IPS-15b (cell line): ENCODE results near the gene DUSP2.

Source experiments
- H3K27me3 ChIP-seq: one replicate; pipeline ENCODE4 v1.6.1; 2013; ENCODE audit warnings: low read length; ENCODE audit not compliant: control insufficient read depth, insufficient read depth
- H3K36me3 ChIP-seq: one replicate; pipeline ENCODE4 v1.6.1; 2013; ENCODE audit warnings: low read length; ENCODE audit not compliant: control insufficient read depth, insufficient read depth
- H3K4me1 ChIP-seq: one replicate; pipeline ENCODE4 v1.6.1; 2013; ENCODE audit warnings: mild to moderate bottlenecking, low read length; ENCODE audit not compliant: control insufficient read depth, insufficient read depth
- H3K4me3 ChIP-seq: one replicate; pipeline ENCODE4 v1.5.1; 2013; ENCODE audit warnings: low read depth, low read length
- H3K9ac ChIP-seq: one replicate; pipeline ENCODE4 v1.6.1; 2013; ENCODE audit warnings: low read depth, mild to moderate bottlenecking, low read length
- H3K9me3 ChIP-seq: one replicate; pipeline ENCODE4 v1.6.1; 2013; ENCODE audit warnings: mild to moderate bottlenecking, low read length; ENCODE audit not compliant: control insufficient read depth, insufficient read depth

The DUSP2 gene

GRCh38 chr2:96145036-96145847 is at the start of gene DUSP2:
TSS of gene DUSP2 (minus strand) at chr2:96145440. CDS start at chr2:96145354, 86 bp downstream.
- H3K4me1 ChIP-seq = peaks cover 13% of the 10 kb centered on the region
- peak within 1 kb of the TSS; percentile 52 for H3K4me3 ChIP-seq
- H3K9ac ChIP-seq = peak within 1 kb of the TSS; percentile 32
- H3K27me3 ChIP-seq = peaks cover 24% of the 10 kb centered on the region
- no peaks in the 10 kb centered on the region for H3K9me3 ChIP-seq
- H3K36me3 ChIP-seq = no peaks in the 10 kb centered on the region

GRCh38 chr2:96191937-96192670 is 46.9 kb upstream of the DUSP2 start:
- Histone ChIP-seq H3K9me3 (no peaks in the 10 kb centered on the region), H3K4me3 (no peak overlapping the region), H3K36me3 (peaks cover 33% of the 10 kb centered on the region), H3K27me3 (no peaks in the 10 kb centered on the region), H3K9ac (no peak overlapping the region), H3K4me1 (no peaks in the 10 kb centered on the region)

GRCh38 chr2:96188821-96189526 is 43.7 kb upstream of the DUSP2 start:
- Histone ChIP-seq H3K36me3 (peaks cover 46% of the 10 kb centered on the region), H3K4me1 (no peaks in the 10 kb centered on the region), H3K4me3 (no peak overlapping the region), H3K9ac (no peak overlapping the region), H3K9me3 (no peaks in the 10 kb centered on the region), H3K27me3 (no peaks in the 10 kb centered on the region)

GRCh38 chr2:96186562-96186961 is 41.3 kb upstream of the DUSP2 start:
- no peaks in the 10 kb centered on the region for H3K4me1 ChIP-seq
- H3K27me3 ChIP-seq = no peaks in the 10 kb centered on the region
- H3K4me3 ChIP-seq = no peak overlapping the region
- no peak overlapping the region for H3K9ac ChIP-seq
- H3K36me3 ChIP-seq = peaks cover 33% of the 10 kb centered on the region
- H3K9me3 ChIP-seq = no peaks in the 10 kb centered on the region

- H3K9ac ChIP-seq = no peak overlapping the region
- no peak overlapping the region for H3K4me3 ChIP-seq
- peaks cover 30% of the 10 kb centered on the region for H3K36me3 ChIP-seq
- no peaks in the 10 kb centered on the region for H3K27me3 ChIP-seq
- H3K9me3 ChIP-seq = no peaks in the 10 kb centered on the region
- H3K4me1 ChIP-seq = no peaks in the 10 kb centered on the region
Observed at GRCh38 chr2:96185516-96185915, 40.3 kb upstream of the DUSP2 start.

- peaks cover 29% of the 10 kb centered on the region for H3K36me3 ChIP-seq
- no peak overlapping the region for H3K9ac ChIP-seq
- H3K27me3 ChIP-seq = no peaks in the 10 kb centered on the region
- H3K9me3 ChIP-seq = no peaks in the 10 kb centered on the region
- no peak overlapping the region for H3K4me3 ChIP-seq
- no peaks in the 10 kb centered on the region for H3K4me1 ChIP-seq
Observed at GRCh38 chr2:96184989-96185388, 39.7 kb upstream of the DUSP2 start.

GRCh38 chr2:96184188-96184587 is 38.9 kb upstream of the DUSP2 start:
- Histone ChIP-seq H3K36me3 (peaks cover 28% of the 10 kb centered on the region), H3K27me3 (no peaks in the 10 kb centered on the region), H3K9me3 (no peaks in the 10 kb centered on the region), H3K9ac (no peak overlapping the region), H3K4me1 (no peaks in the 10 kb centered on the region), H3K4me3 (no peak overlapping the region)

GRCh38 chr2:96181529-96181928 is 36.3 kb upstream of the DUSP2 start:
- Histone ChIP-seq H3K4me1 (no peaks in the 10 kb centered on the region), H3K36me3 (peaks cover 15% of the 10 kb centered on the region), H3K9me3 (no peaks in the 10 kb centered on the region), H3K27me3 (no peaks in the 10 kb centered on the region), H3K4me3 (no peak overlapping the region), H3K9ac (no peak overlapping the region)

GRCh38 chr2:96180521-96180920 is 35.3 kb upstream of the DUSP2 start:
- Histone ChIP-seq H3K36me3 (peaks cover 5% of the 10 kb centered on the region), H3K4me1 (no peaks in the 10 kb centered on the region), H3K9me3 (no peaks in the 10 kb centered on the region), H3K4me3 (no peak overlapping the region), H3K9ac (no peak overlapping the region), H3K27me3 (no peaks in the 10 kb centered on the region)

- no peaks in the 10 kb centered on the region for H3K27me3 ChIP-seq
- no peak overlapping the region for H3K9ac ChIP-seq
- peaks cover 5% of the 10 kb centered on the region for H3K36me3 ChIP-seq
- H3K9me3 ChIP-seq = no peaks in the 10 kb centered on the region
- no peaks in the 10 kb centered on the region for H3K4me1 ChIP-seq
- no peak overlapping the region for H3K4me3 ChIP-seq
Observed at GRCh38 chr2:96180002-96180401, 34.8 kb upstream of the DUSP2 start.

GRCh38 chr2:96176661-96177060 is 31.4 kb upstream of the DUSP2 start:
- Histone ChIP-seq H3K4me3 (no peak overlapping the region), H3K9ac (no peak overlapping the region), H3K36me3 (no peaks in the 10 kb centered on the region), H3K9me3 (no peaks in the 10 kb centered on the region), H3K4me1 (no peaks in the 10 kb centered on the region), H3K27me3 (no peaks in the 10 kb centered on the region)
